GM08714 (cell line): ENCODE results near the gene CITED4.

Experiments used
- H3K4me3 ChIP-seq: fragments of 200-500 bp; sonication (Bioruptor generic); 2 replicates; pipeline ENCODE4 v1.5.1; 2014; ENCODE audit warnings: mild to moderate bottlenecking, low read length, inconsistent platforms
- ZNF274 ChIP-seq: IDR thresholded peaks from 2 replicates; pipeline ENCODE4 v1.6.1; 2012; ENCODE audit warnings: mild to moderate bottlenecking, low read depth, low read length

The CITED4 gene

GRCh38 chr1:40849801-40850592, 12.2 kb downstream of the CITED4 start:
- no peak for TF ChIP-seq ZNF274
- no peak overlapping the region for H3K4me3 ChIP-seq

DNA sequence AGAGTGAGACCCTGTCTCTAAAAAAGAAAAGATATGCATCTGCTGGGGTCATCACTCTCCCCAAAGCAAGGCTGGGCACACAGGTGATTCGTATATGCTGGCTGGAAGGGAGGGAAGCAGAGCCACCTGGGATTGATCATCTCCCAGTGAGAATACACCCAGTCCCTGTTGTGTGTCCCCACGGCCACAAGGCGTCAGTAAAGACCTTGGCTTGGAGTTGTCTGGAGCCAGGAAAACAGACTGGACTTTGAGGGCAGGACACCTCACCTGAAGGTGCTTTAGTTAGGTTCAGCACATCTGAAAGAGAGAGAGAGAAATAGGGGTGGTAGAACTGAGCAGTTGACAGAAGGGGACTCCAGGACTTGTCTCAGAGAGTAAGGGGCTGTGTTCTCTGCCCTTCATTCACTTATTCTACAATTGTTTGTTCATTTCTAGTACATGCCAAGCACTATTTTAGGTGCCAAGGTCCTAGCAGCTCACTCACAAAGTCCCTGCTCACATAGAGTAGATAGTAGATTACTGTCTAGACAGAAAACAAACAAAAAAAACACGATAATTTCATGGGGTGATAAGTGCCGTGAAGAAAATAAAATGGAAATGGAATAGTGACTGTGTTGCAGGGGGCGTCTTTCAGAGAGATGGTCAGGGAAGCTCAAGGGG, 13.5 kb downstream of the CITED4 start:
- H3K4me3 ChIP-seq: no peak overlapping the region
- TF ChIP-seq ZNF274: no peak

- H3K4me3 ChIP-seq: no peak overlapping the region
- TF ChIP-seq ZNF274: no peak
Measured at GRCh38 chr1:40847023-40847745, 15.0 kb downstream of the CITED4 start.

- H3K4me3 ChIP-seq: no peak overlapping the region
- no peak for TF ChIP-seq ZNF274
Measured at GRCh38 chr1:40845895-40846294, 16.3 kb downstream of the CITED4 start.

DNA sequence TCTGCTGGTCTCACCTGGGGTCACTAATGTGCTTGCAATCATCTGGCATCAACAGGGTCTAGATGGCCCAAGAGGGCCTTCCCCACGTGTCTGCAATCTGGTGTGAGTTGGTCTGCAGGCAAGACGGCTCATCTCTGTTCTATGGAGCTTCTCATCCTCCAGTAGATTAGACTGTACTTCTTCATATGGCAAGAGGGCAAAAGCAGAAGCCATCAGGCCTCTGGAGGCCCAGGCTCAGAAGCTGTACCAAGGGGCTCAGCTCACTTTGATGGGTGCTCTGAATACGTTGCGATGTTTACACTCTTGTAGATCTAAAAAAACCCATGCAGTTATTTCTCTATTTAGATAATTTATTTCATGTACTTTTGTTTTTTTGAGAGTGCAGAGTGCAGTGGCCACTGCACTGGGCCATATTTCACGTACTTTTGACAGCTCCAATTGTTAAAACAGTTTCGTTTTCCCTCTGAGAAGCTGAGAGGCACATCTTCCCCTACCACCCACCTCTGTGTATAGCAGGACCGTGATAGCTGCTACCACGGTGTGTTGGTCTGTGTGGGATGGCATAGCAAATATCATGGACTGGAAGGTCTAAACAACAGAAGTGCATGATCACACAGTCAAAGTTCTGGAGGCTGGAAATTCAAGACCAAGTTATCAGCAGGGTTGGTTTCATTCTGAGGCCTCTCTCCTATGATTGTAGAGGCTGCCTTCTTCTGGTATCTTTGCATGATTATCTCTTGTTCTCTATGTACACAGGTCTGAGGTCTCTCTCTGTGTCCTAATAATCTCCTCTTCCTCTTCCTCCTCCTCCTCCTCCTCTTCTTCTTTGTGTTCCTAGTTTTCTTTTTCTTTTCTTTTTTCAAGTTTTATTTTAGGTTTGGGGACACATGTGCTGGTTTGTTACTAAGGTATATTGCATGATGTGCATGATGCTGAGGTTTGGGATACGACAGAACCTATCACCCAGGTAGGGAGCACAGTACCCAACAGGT, 17.0 kb downstream of the CITED4 start:
- H3K4me3 ChIP-seq: no peak overlapping the region; the same call in 1 of the 2 replicates
- no peak for TF ChIP-seq ZNF274

GRCh38 chr1:40844079-40844478, 18.1 kb downstream of the CITED4 start:
- no peak overlapping the region for H3K4me3 ChIP-seq

GRCh38 chr1:40842691-40843090, 19.5 kb downstream of the CITED4 start:
- no peak overlapping the region for H3K4me3 ChIP-seq
- TF ChIP-seq ZNF274: no peak

More at GRCh38 chr1:40844079-40844478, 18.1 kb downstream of the CITED4 start:
- no peak for TF ChIP-seq ZNF274

DNA sequence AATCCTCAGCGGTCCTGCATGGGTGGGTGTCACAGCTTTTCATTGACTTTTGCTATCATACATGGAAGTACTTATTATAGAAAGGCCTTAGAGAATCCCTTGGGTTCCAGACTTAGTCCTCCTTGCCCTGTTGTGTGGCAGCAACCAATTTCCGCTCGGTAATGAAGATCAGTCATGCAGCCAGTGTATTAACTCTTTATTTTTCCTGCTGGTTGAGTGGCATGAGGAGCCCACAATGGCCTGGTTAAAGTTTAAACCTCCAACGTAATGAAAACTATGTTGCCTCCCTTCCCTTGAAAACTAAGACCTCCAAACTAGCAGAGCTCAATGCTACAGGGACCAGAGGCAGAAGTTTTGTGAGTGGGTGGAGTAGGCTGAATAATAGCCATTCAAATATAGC, 20.0 kb downstream of the CITED4 start:
- H3K4me3 ChIP-seq: no peak overlapping the region

DNA sequence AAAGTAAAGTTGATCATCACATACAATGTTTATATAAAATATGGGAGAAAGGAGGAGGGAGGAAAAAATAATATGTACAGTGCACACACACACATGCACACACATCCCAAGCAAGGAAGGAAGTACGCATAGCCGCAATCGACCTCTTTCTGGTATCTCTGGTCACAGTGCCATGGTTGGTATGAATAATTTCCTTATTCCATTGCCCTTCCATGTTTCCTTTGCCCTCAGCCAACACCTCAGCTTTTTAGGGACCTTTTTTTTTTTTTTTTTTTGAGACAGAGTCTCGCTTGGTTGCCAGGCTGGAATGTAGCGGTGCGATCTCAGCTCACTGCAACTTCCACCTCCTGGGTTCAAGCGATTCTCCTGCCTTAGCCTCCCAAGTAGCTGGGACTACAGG, 20.6 kb downstream of the CITED4 start:
- no peak overlapping the region for H3K4me3 ChIP-seq
- TF ChIP-seq ZNF274: no peak

More for the DNA sequence above, 20.0 kb downstream of the CITED4 start:
- no peak for TF ChIP-seq ZNF274

GRCh38 chr1:40840526-40841323, 21.4 kb downstream of the CITED4 start:
- no peak for TF ChIP-seq ZNF274

GRCh38 chr1:40839943-40840335, 22.2 kb downstream of the CITED4 start:
- TF ChIP-seq ZNF274: no peak
- H3K4me3 ChIP-seq: no peak overlapping the region; the same call in 1 of the 2 replicates

More at GRCh38 chr1:40840526-40841323, 21.4 kb downstream of the CITED4 start:
- H3K4me3 ChIP-seq: no peak overlapping the region
